ENCODE data around the gene MBD5. TPM values are rescaled to one million over a fixed set of nuclear protein-coding genes. Genes with fewer than 3 reads are reported as not detected.

The MBD5 gene
- total and polyA plus RNA-seq, 4 donors: 5.7 to 140 (median 21.2) TPM

DNA sequence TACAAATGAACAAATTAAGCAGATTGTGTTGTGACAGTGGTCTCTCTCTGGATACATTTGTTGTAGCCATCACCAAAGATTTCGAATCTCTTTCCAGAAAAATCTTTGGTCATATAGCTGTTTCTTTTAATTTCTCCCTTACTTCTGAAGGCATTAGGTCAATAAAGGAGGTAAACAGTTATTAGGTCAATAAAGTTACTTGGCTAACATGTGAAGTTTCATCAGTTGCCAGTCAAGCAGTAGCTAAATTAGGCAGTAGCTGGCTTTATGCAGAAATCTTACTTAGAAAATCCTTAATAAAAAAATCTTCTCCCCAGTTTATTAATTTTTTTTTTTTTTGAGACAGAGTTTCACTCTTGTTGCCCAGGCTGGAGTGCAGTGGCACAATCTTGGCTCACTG, 115.5 kb downstream of the MBD5 start:
- TF ChIP-seq, protein P1, sequence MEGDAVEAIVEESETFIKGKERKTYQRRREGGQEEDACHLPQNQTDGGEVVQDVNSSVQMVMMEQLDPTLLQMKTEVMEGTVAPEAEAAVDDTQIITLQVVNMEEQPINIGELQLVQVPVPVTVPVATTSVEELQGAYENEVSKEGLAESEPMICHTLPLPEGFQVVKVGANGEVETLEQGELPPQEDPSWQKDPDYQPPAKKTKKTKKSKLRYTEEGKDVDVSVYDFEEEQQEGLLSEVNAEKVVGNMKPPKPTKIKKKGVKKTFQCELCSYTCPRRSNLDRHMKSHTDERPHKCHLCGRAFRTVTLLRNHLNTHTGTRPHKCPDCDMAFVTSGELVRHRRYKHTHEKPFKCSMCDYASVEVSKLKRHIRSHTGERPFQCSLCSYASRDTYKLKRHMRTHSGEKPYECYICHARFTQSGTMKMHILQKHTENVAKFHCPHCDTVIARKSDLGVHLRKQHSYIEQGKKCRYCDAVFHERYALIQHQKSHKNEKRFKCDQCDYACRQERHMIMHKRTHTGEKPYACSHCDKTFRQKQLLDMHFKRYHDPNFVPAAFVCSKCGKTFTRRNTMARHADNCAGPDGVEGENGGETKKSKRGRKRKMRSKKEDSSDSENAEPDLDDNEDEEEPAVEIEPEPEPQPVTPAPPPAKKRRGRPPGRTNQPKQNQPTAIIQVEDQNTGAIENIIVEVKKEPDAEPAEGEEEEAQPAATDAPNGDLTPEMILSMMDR (IDR thresholded peaks at IDR 0.05; ENCODE audit: control extremely low read depth, extremely low read depth): no peak

GRCh38 chr2:148161909-148162435, 141.1 kb downstream of the MBD5 start:
- Histone ChIP-seq H3K4me3 (no peak overlapping the region), H3K4me1 (ENCODE audit: control insufficient read depth in 5 of 5, insufficient read depth in 5 of 5, low read length in 5 of 5) (no peaks in the 10 kb centered on the region), H3K9ac (ENCODE audit: insufficient read depth in 1 of 2, low read length in 2 of 2) (no peak overlapping the region), H3K27me3 (ENCODE audit: control insufficient read depth in 3 of 3, insufficient read depth in 3 of 3, low read length in 2 of 3) (no peaks in the 10 kb centered on the region), H3K9me3 (ENCODE audit: control insufficient read depth in 4 of 4, insufficient read depth in 3 of 4, low read length in 3 of 4) (no peaks in the 10 kb centered on the region), H3K36me3 (ENCODE audit: control insufficient read depth in 4 of 4, insufficient read depth in 4 of 4, low read length in 4 of 4) (peaks cover 0 to 1% (median 0%) of the 10 kb centered on the region in 4 donors), H3K27ac (ENCODE audit: low read depth in 1 of 2, low read length in 1 of 2) (no peak overlapping the region)
- 73 to 78% methylated on average over 2 of the region's 2 CpGs for WGBS, 2 donors
- ATAC-seq (ENCODE audit: insufficient read depth, low FRiP score): no peak
- DNase-seq: no peak
- TF ChIP-seq, protein P1 (IDR thresholded peaks at IDR 0.05; ENCODE audit: control extremely low read depth, extremely low read depth): no peak

More for the DNA sequence above, 115.5 kb downstream of the MBD5 start:
- no peak overlapping the region for H3K27ac ChIP-seq (ENCODE audit: low read depth in 1 of 2, low read length in 1 of 2)
- ATAC-seq (ENCODE audit: insufficient read depth, low FRiP score) (no peak), DNase-seq (no peak)
- no peaks in the 10 kb centered on the region for H3K36me3 ChIP-seq (ENCODE audit: control insufficient read depth in 4 of 4, insufficient read depth in 4 of 4, low read length in 4 of 4)
- no peak overlapping the region for H3K4me3 ChIP-seq
- no peaks in the 10 kb centered on the region for H3K27me3 ChIP-seq (ENCODE audit: control insufficient read depth in 3 of 3, insufficient read depth in 3 of 3, low read length in 2 of 3)
- H3K4me1 ChIP-seq (ENCODE audit: control insufficient read depth in 5 of 5, insufficient read depth in 5 of 5, low read length in 5 of 5): no peaks in the 10 kb centered on the region
- H3K9me3 ChIP-seq (ENCODE audit: control insufficient read depth in 4 of 4, insufficient read depth in 3 of 4, low read length in 3 of 4): no peaks in the 10 kb centered on the region
- no peak overlapping the region for H3K9ac ChIP-seq (ENCODE audit: insufficient read depth in 1 of 2, low read length in 2 of 2)
- WGBS, 2 donors: 94 to 100% methylated on average over 1 of the region's 1 CpG

- Histone ChIP-seq H3K36me3 (ENCODE audit: control insufficient read depth in 4 of 4, insufficient read depth in 4 of 4, low read length in 4 of 4) (peaks cover 0 to 1% (median 0%) of the 10 kb centered on the region in 4 donors), H3K4me3 (no peak overlapping the region), H3K27me3 (ENCODE audit: control insufficient read depth in 3 of 3, insufficient read depth in 3 of 3, low read length in 2 of 3) (no peaks in the 10 kb centered on the region), H3K9ac (ENCODE audit: insufficient read depth in 1 of 2, low read length in 2 of 2) (no peak overlapping the region), H3K27ac (ENCODE audit: low read depth in 1 of 2, low read length in 1 of 2) (no peak overlapping the region), H3K9me3 (ENCODE audit: control insufficient read depth in 4 of 4, insufficient read depth in 3 of 4, low read length in 3 of 4) (no peaks in the 10 kb centered on the region), H3K4me1 (ENCODE audit: control insufficient read depth in 5 of 5, insufficient read depth in 5 of 5, low read length in 5 of 5) (no peaks in the 10 kb centered on the region)
- no peak for ATAC-seq (ENCODE audit: insufficient read depth, low FRiP score)
- TF ChIP-seq, protein P1 (IDR thresholded peaks at IDR 0.05; ENCODE audit: control extremely low read depth, extremely low read depth): no peak
- DNase-seq: no peak
These were observed 142.0 kb downstream of the MBD5 start for GRCh38 chr2:148162871-148163270.

- H3K27ac ChIP-seq (ENCODE audit: low read depth in 1 of 2, low read length in 1 of 2): no peak overlapping the region
- TF ChIP-seq, protein P1 (IDR thresholded peaks at IDR 0.05; ENCODE audit: control extremely low read depth, extremely low read depth): no peak
- H3K4me3 ChIP-seq: no peak overlapping the region
- no peak for ATAC-seq (ENCODE audit: insufficient read depth, low FRiP score)
- no peaks in the 10 kb centered on the region for H3K4me1 ChIP-seq (ENCODE audit: control insufficient read depth in 5 of 5, insufficient read depth in 5 of 5, low read length in 5 of 5)
- H3K36me3 ChIP-seq (ENCODE audit: control insufficient read depth in 4 of 4, insufficient read depth in 4 of 4, low read length in 4 of 4): no peaks in the 10 kb centered on the region
- no peaks in the 10 kb centered on the region for H3K27me3 ChIP-seq (ENCODE audit: control insufficient read depth in 3 of 3, insufficient read depth in 3 of 3, low read length in 2 of 3)
- no peak overlapping the region for H3K9ac ChIP-seq (ENCODE audit: insufficient read depth in 1 of 2, low read length in 2 of 2)
- no peak for DNase-seq
- 92 to 96% methylated on average over 1 of the region's 1 CpG for WGBS, 2 donors
- no peaks in the 10 kb centered on the region for H3K9me3 ChIP-seq (ENCODE audit: control insufficient read depth in 4 of 4, insufficient read depth in 3 of 4, low read length in 3 of 4)
These were observed 145.1 kb downstream of the MBD5 start for GRCh38 chr2:148165975-148166374.
